K562 (cell line): Measurements from ENCODE around the gene ZNF668. TPM values are rescaled to one million over a fixed set of nuclear protein-coding genes. Genes with fewer than 3 reads are reported as not detected.
A peak's percentile ranks its signal among the peaks of the same experiment; 100 is the strongest.

Source experiments
- HNRNPL ChIP-seq: fragments of 200-400 bp; formaldehyde crosslinking; IDR thresholded peaks from 2 replicates; pipeline ENCODE4 v1.6.1; 2017; ENCODE audit warnings: low read depth, mild to moderate bottlenecking, low read length
- MEIS2 ChIP-seq: fragments of 450-650 bp; IDR thresholded peaks from 2 replicates; pipeline ENCODE4 v1.6.1; 2014; ENCODE audit warnings: mild to moderate bottlenecking; ENCODE audit not compliant: partially characterized antibody
- NUFIP1 ChIP-seq: fragments of 450-650 bp; IDR thresholded peaks from 2 replicates; pipeline ENCODE4 v1.6.1; 2018; ENCODE audit not compliant: partially characterized antibody
- SREBF2 ChIP-seq: sonication (generic); formaldehyde crosslinking; IDR thresholded peaks from 2 replicates; pipeline ENCODE4 v1.4.0; 2020; ENCODE audit warnings: mild to moderate bottlenecking, missing genetic modification reagents
- SRSF9 ChIP-seq: fragments of 200-400 bp; formaldehyde crosslinking; IDR thresholded peaks from 2 replicates; pipeline ENCODE4 v1.6.1; 2017; ENCODE audit warnings: low read depth, low read length, borderline replicate concordance
- TCF3 ChIP-seq: sonication (generic); formaldehyde crosslinking; IDR thresholded peaks from 2 replicates; pipeline ENCODE4 v1.4.0; 2020; ENCODE audit warnings: mild to moderate bottlenecking, missing genetic modification reagents
- ZFP36 ChIP-seq: fragments of 150-350 bp; IDR thresholded peaks from 2 replicates; pipeline ENCODE4 v1.6.1; 2018; ENCODE audit warnings: low read length, low read depth; ENCODE audit not compliant: partially characterized antibody
- ZNF184 ChIP-seq: sonication (generic); formaldehyde crosslinking; IDR thresholded peaks from 2 replicates; pipeline ENCODE4 v1.5.0; 2020; ENCODE audit warnings: missing genetic modification reagents
- ZNF253 ChIP-seq: fragments of 250-450 bp; sonication (Bioruptor Pico); conservative IDR thresholded peaks from 2 replicates; pipeline ENCODE4 v1.6.1; 2021; ENCODE audit warnings: mild to moderate bottlenecking
- polyA plus RNA-seq, 8 experiments: library from polyadenylated mRNA; depleted of rRNA in 4 of 8; stranded (reverse) in 5 of 8; unstranded in 3 of 8; fragments of >200 nt; fragmentation: Nextera tagmentation in 2 of 8; fragmentation: Illumina TruSeq in 1 of 8; extraction: Ambion mirVana in 2 of 8; extraction: Trizol in 1 of 8; gene quantifications; 2 replicates each; pipeline versions ENCODE4 v1.2.1 to v1.2.3, GENCODE V29; 2011 to 2014; ENCODE audit warnings: inconsistent platforms in 1 of 8, missing spikeins in 1 of 8
- total RNA-seq, 7 experiments: library from RNA; depleted of rRNA in 6 of 7; stranded (reverse); fragments of >200 nt in 6 of 7; fragmentation: Illumina TruSeq in 2 of 7; extraction: Trizol in 2 of 7; gene quantifications; 2 replicates each; pipeline versions ENCODE4 v1.2.1 to v1.2.3, GENCODE V29; 2011 to 2021; ENCODE audit warnings: low replicate concordance in 1 of 7
- TF ChIP-seq, protein P1 (sequence below): fragments of 250-450 bp; sonication (Bioruptor Pico); IDR thresholded peaks from 2 replicates; pipeline ENCODE4 v1.8.0; 2021; ENCODE audit warnings: moderate library complexity, mild to moderate bottlenecking, inconsistent platforms
- TF ChIP-seq, protein P2 (sequence below): fragments of 450-650 bp; formaldehyde crosslinking; IDR thresholded peaks from 2 replicates; pipeline ENCODE4 v1.4.0; 2020; ENCODE audit warnings: mild to moderate bottlenecking, mixed read lengths
- TF ChIP-seq, protein P3 (sequence below): fragments of 250-450 bp; sonication (Bioruptor Pico); IDR thresholded peaks from 2 replicates; pipeline ENCODE4 v1.9.0; 2021; ENCODE audit warnings: mild to moderate bottlenecking, inconsistent platforms
- TF ChIP-seq, protein P4 (sequence below), 2 experiments: fragments of 450-650 bp; IDR thresholded peaks; 2 replicates each; pipeline ENCODE4 v1.6.1; 2016; ENCODE audit warnings: mild to moderate bottlenecking in 2 of 2, borderline replicate concordance in 1 of 2, low read depth in 1 of 2, moderate library complexity in 1 of 2

The ZNF668 gene
- total and polyA plus RNA-seq, 9 of the 15 experiments (the other 6 are each of a cell fraction or from before 2014, with no cell fraction given), result 0.04 to 15.3 (median 3.8) TPM; not detected in 1

DNA sequence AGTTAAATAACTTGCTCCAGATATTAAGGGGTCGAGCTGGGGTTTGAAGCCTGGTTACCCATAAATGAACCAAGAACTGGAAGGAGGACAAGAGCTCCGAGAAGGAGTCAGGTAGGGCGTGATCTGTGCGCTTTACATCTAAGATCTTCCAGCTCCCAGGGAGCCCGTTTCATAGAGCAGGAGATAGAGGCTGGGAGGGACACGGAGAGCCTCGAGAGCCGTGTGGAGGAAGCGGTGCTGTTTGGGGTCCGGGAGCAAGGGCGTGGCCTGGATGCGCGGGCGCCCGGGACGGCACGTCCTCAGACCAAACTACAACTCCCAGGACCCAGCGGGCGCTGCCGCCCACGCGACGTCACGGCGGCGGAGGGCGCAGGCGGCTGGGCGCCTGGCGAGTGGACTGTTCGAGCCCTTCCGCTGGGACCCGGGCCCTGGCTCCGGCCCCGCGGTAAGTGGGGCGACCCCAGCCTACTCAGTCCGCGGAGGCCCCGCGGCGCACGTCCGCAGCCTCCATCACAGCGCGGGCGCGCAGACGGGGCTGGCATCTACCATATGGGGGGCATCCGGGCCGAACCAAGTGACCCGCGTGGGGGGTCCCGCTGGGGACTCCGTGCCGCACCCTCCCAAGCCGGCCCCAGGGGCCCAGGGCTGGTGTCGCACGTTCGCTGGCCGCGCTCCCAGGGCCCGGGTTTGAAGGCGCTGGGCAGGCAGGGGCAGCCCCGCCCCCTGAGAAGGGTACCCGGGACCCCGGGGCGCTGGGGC lies 34.2 kb upstream of the ZNF668 start, which contains the start of gene BCKDK (continued):
- TF ChIP-seq, protein P1, sequence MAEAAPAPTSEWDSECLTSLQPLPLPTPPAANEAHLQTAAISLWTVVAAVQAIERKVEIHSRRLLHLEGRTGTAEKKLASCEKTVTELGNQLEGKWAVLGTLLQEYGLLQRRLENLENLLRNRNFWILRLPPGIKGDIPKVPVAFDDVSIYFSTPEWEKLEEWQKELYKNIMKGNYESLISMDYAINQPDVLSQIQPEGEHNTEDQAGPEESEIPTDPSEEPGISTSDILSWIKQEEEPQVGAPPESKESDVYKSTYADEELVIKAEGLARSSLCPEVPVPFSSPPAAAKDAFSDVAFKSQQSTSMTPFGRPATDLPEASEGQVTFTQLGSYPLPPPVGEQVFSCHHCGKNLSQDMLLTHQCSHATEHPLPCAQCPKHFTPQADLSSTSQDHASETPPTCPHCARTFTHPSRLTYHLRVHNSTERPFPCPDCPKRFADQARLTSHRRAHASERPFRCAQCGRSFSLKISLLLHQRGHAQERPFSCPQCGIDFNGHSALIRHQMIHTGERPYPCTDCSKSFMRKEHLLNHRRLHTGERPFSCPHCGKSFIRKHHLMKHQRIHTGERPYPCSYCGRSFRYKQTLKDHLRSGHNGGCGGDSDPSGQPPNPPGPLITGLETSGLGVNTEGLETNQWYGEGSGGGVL (CRISPR knock-in tag), result no peak
- TF ChIP-seq ZNF184, result no peak
- TF ChIP-seq, protein P2, sequence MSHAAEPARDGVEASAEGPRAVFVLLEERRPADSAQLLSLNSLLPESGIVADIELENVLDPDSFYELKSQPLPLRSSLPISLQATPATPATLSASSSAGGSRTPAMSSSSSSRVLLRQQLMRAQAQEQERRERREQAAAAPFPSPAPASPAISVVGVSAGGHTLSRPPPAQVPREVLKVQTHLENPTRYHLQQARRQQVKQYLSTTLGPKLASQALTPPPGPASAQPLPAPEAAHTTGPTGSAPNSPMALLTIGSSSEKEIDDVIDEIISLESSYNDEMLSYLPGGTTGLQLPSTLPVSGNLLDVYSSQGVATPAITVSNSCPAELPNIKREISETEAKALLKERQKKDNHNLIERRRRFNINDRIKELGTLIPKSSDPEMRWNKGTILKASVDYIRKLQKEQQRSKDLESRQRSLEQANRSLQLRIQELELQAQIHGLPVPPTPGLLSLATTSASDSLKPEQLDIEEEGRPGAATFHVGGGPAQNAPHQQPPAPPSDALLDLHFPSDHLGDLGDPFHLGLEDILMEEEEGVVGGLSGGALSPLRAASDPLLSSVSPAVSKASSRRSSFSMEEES (CRISPR knock-in tag), result no peak
- TF ChIP-seq, protein P3, sequence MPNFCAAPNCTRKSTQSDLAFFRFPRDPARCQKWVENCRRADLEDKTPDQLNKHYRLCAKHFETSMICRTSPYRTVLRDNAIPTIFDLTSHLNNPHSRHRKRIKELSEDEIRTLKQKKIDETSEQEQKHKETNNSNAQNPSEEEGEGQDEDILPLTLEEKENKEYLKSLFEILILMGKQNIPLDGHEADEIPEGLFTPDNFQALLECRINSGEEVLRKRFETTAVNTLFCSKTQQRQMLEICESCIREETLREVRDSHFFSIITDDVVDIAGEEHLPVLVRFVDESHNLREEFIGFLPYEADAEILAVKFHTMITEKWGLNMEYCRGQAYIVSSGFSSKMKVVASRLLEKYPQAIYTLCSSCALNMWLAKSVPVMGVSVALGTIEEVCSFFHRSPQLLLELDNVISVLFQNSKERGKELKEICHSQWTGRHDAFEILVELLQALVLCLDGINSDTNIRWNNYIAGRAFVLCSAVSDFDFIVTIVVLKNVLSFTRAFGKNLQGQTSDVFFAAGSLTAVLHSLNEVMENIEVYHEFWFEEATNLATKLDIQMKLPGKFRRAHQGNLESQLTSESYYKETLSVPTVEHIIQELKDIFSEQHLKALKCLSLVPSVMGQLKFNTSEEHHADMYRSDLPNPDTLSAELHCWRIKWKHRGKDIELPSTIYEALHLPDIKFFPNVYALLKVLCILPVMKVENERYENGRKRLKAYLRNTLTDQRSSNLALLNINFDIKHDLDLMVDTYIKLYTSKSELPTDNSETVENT (CRISPR knock-in tag), result peak; percentile 81
- TF ChIP-seq HNRNPL, result peak; percentile 88
- no peak for TF ChIP-seq SRSF9
- TF ChIP-seq TCF3 (CRISPR knock-in tag), result no peak
- TF ChIP-seq MEIS2, result peak; percentile 41
- TF ChIP-seq NUFIP1, result no peak
- no peak for TF ChIP-seq SREBF2 (CRISPR knock-in tag)
- TF ChIP-seq ZFP36, result peak; percentile 31
- TF ChIP-seq, protein P4, sequence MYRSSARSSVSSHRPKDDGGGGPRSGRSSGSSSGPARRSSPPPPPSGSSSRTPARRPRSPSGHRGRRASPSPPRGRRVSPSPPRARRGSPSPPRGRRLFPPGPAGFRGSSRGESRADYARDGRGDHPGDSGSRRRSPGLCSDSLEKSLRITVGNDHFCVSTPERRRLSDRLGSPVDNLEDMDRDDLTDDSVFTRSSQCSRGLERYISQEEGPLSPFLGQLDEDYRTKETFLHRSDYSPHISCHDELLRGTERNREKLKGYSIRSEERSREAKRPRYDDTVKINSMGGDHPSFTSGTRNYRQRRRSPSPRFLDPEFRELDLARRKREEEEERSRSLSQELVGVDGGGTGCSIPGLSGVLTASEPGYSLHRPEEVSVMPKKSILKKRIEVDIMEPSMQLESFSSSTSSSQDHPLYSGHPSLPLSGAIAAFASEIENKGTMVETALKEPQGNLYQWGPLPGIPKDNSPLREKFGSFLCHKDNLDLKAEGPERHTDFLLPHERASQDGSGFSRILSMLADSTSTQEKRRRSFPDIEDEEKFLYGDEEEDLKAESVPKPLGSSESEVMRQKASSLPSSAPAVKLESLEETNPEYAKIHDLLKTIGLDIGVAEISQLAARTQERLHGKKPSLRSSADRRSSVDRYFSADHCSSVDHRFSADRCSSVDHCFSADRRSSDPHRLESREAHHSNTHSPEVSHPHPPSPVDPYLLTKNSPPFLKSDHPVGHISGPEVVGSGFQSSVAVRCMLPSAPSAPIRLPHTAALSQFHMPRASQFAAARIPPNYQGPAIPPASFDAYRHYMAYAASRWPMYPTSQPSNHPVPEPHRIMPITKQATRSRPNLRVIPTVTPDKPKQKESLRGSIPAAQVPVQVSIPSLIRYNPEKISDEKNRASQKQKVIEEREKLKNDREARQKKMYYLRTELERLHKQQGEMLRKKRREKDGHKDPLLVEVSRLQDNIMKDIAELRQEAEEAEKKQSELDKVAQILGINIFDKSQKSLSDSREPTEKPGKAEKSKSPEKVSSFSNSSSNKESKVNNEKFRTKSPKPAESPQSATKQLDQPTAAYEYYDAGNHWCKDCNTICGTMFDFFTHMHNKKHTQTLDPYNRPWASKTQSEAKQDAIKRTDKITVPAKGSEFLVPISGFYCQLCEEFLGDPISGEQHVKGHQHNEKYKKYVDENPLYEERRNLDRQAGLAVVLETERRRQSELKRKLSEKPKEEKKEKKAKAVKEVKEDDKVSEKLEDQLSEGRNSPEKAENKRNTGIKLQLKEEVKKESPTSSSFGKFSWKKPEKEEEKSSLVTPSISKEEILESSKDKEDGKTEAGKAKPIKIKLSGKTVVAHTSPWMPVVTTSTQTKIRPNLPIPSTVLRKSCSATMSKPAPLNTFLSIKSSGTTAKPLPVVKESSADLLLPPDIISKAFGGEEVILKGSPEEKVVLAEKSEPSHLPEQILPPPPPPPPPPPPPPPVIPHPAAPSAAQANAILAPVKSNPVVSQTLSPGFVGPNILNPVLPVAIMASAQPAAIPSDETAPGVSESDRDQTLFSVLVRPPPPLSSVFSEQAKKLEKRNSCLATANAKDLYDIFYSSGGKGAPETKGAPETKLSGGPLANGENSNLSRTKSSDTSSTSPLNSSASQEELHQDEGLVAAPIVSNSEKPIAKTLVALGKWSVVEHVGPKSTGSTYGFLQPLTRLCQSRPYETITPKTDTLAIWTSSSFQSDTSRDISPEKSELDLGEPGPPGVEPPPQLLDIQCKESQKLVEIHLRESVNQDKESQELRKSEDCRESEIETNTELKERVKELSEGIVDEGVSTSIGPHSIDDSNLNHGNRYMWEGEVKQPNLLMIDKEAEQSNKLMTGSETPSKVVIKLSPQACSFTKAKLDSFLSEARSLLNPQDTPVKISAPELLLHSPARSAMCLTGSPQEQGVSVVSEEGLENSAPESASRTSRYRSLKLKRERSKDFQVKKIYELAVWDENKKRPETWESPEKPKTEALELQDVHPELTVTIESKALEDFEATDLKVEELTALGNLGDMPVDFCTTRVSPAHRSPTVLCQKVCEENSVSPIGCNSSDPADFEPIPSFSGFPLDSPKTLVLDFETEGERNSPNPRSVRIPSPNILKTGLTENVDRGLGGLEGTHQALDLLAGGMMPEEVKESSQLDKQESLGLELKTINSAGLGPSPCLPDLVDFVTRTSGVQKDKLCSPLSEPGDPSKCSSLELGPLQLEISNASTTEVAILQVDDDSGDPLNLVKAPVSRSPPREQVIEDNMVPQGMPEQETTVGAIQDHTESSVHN (IDR thresholded peaks at IDR 0.05; ENCODE audit: borderline replicate concordance in 1 of 2, low read depth in 1 of 2), result no peak
- TF ChIP-seq ZNF253 (CRISPR knock-in tag), result no peak
